Astrocyte (in vitro differentiated cells and primary cell): ENCODE data around the gene PBRM1.

Experiments
- EZH2 ChIP-seq: IDR thresholded peaks from 2 replicates; pipeline ENCODE4 v1.6.1; 2012; ENCODE audit warnings: mild to moderate bottlenecking, low read length, inconsistent platforms; ENCODE audit not compliant: insufficient read depth
- TF ChIP-seq, protein P1 (sequence below): IDR thresholded peaks from 2 replicates; pipeline ENCODE4 v1.5.1; 2011; ENCODE audit warnings: low read depth, mild to moderate bottlenecking, inconsistent platforms, low read length, moderate library complexity; ENCODE audit not compliant: insufficient read depth

DNA sequence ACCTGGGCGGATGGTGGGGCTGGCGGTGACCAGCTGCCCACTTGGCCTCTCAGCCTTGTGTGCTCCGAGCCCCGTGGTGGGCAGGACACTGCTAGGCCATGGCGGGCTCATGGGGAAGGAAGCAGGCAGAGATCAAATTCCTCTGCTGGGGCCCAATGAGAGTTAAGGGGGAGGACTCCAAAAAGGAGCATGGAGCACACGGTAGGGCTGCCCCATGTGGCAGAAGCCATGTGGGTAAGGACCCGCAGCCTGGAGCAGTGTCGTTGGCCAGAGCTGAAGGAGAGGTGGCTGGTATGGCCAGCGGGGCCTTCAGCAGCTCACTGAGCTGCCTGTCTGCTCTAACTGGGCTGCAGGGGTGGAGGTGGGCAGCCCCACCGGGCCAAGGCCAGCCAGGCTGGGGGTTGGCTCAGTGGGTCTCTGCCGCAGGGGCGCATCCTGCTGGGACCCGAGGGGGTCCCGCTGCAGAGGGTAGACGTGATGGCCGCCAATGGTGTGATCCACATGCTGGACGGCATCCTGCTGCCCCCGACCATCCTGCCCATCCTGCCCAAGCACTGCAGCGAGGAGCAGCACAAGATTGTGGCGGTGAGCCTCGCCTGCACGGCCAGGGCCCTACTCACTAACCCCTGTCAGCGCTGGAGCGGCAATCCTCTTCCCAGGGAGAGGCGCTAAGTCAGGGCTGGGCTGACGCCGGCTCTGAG, 179.3 kb downstream of the PBRM1 start:
- TF ChIP-seq, protein P1, sequence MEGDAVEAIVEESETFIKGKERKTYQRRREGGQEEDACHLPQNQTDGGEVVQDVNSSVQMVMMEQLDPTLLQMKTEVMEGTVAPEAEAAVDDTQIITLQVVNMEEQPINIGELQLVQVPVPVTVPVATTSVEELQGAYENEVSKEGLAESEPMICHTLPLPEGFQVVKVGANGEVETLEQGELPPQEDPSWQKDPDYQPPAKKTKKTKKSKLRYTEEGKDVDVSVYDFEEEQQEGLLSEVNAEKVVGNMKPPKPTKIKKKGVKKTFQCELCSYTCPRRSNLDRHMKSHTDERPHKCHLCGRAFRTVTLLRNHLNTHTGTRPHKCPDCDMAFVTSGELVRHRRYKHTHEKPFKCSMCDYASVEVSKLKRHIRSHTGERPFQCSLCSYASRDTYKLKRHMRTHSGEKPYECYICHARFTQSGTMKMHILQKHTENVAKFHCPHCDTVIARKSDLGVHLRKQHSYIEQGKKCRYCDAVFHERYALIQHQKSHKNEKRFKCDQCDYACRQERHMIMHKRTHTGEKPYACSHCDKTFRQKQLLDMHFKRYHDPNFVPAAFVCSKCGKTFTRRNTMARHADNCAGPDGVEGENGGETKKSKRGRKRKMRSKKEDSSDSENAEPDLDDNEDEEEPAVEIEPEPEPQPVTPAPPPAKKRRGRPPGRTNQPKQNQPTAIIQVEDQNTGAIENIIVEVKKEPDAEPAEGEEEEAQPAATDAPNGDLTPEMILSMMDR = no peak
- no peak for TF ChIP-seq EZH2
